SK-N-SH treated with all-trans-retinoic acid at 6 μM for 48 hours (cell line): Measurements from ENCODE around the gene GRIA2.

Experiments
- ATAC-seq: fragments of 200-7000 bp; cut with Tn5 transposase; 3 replicates; pipeline ENCODE4 v1.9.1; 2020; ENCODE audit warnings: mild to moderate bottlenecking, moderate library complexity
- BACH2 ChIP-seq: fragments of 250-450 bp; sonication (Bioruptor Pico); IDR thresholded peaks from 2 replicates; pipeline ENCODE4 v1.9.0; 2021; ENCODE audit warnings: mild to moderate bottlenecking, borderline replicate concordance
- CSDC2 ChIP-seq: fragments of 250-450 bp; sonication (Bioruptor Pico); IDR thresholded peaks from 2 replicates; pipeline ENCODE4 v1.5.0; 2020; ENCODE audit warnings: mild to moderate bottlenecking, moderate library complexity
- ESRRG ChIP-seq: fragments of 250-450 bp; sonication (Bioruptor Pico); IDR thresholded peaks from 2 replicates; pipeline ENCODE4 v1.6.1; 2021; ENCODE audit warnings: mild to moderate bottlenecking
- GLIS3 ChIP-seq: fragments of 250-450 bp; sonication (Bioruptor Pico); IDR thresholded peaks from 2 replicates; pipeline ENCODE4 v1.5.0; 2020; ENCODE audit warnings: mild to moderate bottlenecking, moderate library complexity
- ISL1 ChIP-seq: fragments of 250-450 bp; sonication (Bioruptor Pico); IDR thresholded peaks from 2 replicates; pipeline ENCODE4 v2.1.2; 2022; ENCODE audit warnings: mild to moderate bottlenecking, moderate library complexity
- OSR1 ChIP-seq: fragments of 250-450 bp; sonication (Bioruptor Pico); IDR thresholded peaks from 2 replicates; pipeline ENCODE4 v1.8.0; 2022; ENCODE audit warnings: moderate library complexity, mild to moderate bottlenecking, inconsistent platforms
- POU6F1 ChIP-seq: fragments of 250-450 bp; sonication (Bioruptor Pico); IDR thresholded peaks from 2 replicates; pipeline ENCODE4 v1.8.0; 2021; ENCODE audit warnings: low read depth, mild to moderate bottlenecking, moderate library complexity, borderline replicate concordance
- PPARA ChIP-seq: fragments of 250-450 bp; sonication (Bioruptor Pico); IDR thresholded peaks from 2 replicates; pipeline ENCODE4 v1.5.0; 2020; ENCODE audit warnings: mild to moderate bottlenecking, borderline replicate concordance
- RARB ChIP-seq: fragments of 250-450 bp; sonication (Bioruptor Pico); IDR thresholded peaks from 2 replicates; pipeline ENCODE4 v1.8.0; 2021; ENCODE audit warnings: mild to moderate bottlenecking, moderate library complexity
- SNAI2 ChIP-seq: fragments of 250-450 bp; sonication (Bioruptor Pico); IDR thresholded peaks from 2 replicates; pipeline ENCODE4 v1.5.0; 2020; ENCODE audit warnings: mild to moderate bottlenecking, moderate library complexity
- TCF4 ChIP-seq: fragments of 250-450 bp; sonication (Bioruptor Pico); IDR thresholded peaks from 2 replicates; pipeline ENCODE4 v1.8.0; 2021; ENCODE audit warnings: mild to moderate bottlenecking, moderate library complexity, borderline replicate concordance
- TOX ChIP-seq: fragments of 250-450 bp; sonication (Bioruptor Pico); IDR thresholded peaks from 2 replicates; pipeline ENCODE4 v1.8.0; 2021; ENCODE audit warnings: mild to moderate bottlenecking, moderate library complexity, borderline replicate concordance
- TSHZ2 ChIP-seq: fragments of 250-450 bp; sonication (Bioruptor Pico); IDR thresholded peaks from 2 replicates; pipeline ENCODE4 v1.5.0; 2020; ENCODE audit warnings: mild to moderate bottlenecking, moderate library complexity
- ZC3H10 ChIP-seq: fragments of 250-450 bp; sonication (Bioruptor Pico); IDR thresholded peaks from 2 replicates; pipeline ENCODE4 v1.5.1; 2021; ENCODE audit warnings: mild to moderate bottlenecking, moderate library complexity
- ZFP3 ChIP-seq: fragments of 250-450 bp; sonication (Bioruptor Pico); IDR thresholded peaks from 2 replicates; pipeline ENCODE4 v1.5.0; 2020; ENCODE audit warnings: mild to moderate bottlenecking, moderate library complexity
- ZFP30 ChIP-seq: fragments of 450-650 bp; formaldehyde crosslinking; IDR thresholded peaks from 2 replicates; pipeline ENCODE4 v1.5.0; 2022; ENCODE audit warnings: mild to moderate bottlenecking, moderate library complexity
- ZNF565 ChIP-seq: fragments of 450-650 bp; formaldehyde crosslinking; conservative IDR thresholded peaks from 2 replicates; pipeline ENCODE4 v1.5.0; 2020; ENCODE audit warnings: low read depth, mild to moderate bottlenecking, moderate library complexity
- ZNF70 ChIP-seq: fragments of 450-650 bp; formaldehyde crosslinking; IDR thresholded peaks from 2 replicates; pipeline ENCODE4 v1.5.0; 2020; ENCODE audit warnings: mild to moderate bottlenecking, moderate library complexity
- ZNF8 ChIP-seq: fragments of 450-650 bp; formaldehyde crosslinking; IDR thresholded peaks from 2 replicates; pipeline ENCODE4 v1.5.0; 2020; ENCODE audit warnings: mild to moderate bottlenecking, moderate library complexity
- TF ChIP-seq, protein P1 (sequence below): fragments of 250-450 bp; sonication (Bioruptor Pico); IDR thresholded peaks from 2 replicates; pipeline ENCODE4 v1.8.0; 2020; ENCODE audit warnings: mild to moderate bottlenecking, moderate library complexity, borderline replicate concordance
- TF ChIP-seq, protein P2 (sequence below): fragments of 250-450 bp; sonication (Bioruptor Pico); IDR thresholded peaks from 2 replicates; pipeline ENCODE4 v1.5.1; 2020; ENCODE audit warnings: low read depth, mild to moderate bottlenecking, moderate library complexity
- TF ChIP-seq, protein P3 (sequence below): fragments of 250-450 bp; sonication (Bioruptor Pico); IDR thresholded peaks from 2 replicates; pipeline ENCODE4 v1.5.1; 2021; ENCODE audit warnings: mild to moderate bottlenecking, moderate library complexity

GRIA2 gene

DNA sequence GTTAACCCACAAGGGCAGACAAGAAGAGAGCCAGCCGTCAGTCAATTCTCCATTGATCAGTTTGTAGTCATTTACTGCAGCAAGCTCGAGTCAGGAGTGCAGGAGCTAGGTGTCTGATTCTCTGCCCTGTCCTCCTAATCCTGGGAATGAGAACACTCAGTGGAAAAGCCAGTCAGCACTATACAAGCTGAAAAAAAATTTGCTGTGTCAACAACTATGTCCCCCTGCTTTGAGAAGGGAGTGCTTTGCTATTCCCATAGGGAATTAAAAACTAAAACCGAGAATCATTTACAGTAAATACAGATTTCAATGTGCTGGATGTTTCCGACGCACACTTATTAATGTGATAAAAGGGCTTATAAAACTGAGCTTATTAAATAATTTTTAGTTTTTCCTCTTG, 84.2 kb downstream of the GRIA2 start:
- TF ChIP-seq CSDC2 = no peak
- TF ChIP-seq, protein P1, sequence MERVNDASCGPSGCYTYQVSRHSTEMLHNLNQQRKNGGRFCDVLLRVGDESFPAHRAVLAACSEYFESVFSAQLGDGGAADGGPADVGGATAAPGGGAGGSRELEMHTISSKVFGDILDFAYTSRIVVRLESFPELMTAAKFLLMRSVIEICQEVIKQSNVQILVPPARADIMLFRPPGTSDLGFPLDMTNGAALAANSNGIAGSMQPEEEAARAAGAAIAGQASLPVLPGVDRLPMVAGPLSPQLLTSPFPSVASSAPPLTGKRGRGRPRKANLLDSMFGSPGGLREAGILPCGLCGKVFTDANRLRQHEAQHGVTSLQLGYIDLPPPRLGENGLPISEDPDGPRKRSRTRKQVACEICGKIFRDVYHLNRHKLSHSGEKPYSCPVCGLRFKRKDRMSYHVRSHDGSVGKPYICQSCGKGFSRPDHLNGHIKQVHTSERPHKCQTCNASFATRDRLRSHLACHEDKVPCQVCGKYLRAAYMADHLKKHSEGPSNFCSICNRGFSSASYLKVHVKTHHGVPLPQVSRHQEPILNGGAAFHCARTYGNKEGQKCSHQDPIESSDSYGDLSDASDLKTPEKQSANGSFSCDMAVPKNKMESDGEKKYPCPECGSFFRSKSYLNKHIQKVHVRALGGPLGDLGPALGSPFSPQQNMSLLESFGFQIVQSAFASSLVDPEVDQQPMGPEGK = no peak
- no peak for TF ChIP-seq ZFP3 (CRISPR knock-in tag)
- TF ChIP-seq, protein P2, sequence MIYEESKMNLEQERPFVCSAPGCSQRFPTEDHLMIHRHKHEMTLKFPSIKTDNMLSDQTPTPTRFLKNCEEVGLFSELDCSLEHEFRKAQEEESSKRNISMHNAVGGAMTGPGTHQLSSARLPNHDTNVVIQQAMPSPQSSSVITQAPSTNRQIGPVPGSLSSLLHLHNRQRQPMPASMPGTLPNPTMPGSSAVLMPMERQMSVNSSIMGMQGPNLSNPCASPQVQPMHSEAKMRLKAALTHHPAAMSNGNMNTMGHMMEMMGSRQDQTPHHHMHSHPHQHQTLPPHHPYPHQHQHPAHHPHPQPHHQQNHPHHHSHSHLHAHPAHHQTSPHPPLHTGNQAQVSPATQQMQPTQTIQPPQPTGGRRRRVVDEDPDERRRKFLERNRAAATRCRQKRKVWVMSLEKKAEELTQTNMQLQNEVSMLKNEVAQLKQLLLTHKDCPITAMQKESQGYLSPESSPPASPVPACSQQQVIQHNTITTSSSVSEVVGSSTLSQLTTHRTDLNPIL (CRISPR knock-in tag) = no peak
- no peak for TF ChIP-seq POU6F1 (CRISPR knock-in tag)
- TF ChIP-seq TSHZ2 = no peak
- no peak for TF ChIP-seq BACH2
- no peak for TF ChIP-seq TOX (CRISPR knock-in tag)
- TF ChIP-seq PPARA (CRISPR knock-in tag) = no peak
- TF ChIP-seq, protein P3, sequence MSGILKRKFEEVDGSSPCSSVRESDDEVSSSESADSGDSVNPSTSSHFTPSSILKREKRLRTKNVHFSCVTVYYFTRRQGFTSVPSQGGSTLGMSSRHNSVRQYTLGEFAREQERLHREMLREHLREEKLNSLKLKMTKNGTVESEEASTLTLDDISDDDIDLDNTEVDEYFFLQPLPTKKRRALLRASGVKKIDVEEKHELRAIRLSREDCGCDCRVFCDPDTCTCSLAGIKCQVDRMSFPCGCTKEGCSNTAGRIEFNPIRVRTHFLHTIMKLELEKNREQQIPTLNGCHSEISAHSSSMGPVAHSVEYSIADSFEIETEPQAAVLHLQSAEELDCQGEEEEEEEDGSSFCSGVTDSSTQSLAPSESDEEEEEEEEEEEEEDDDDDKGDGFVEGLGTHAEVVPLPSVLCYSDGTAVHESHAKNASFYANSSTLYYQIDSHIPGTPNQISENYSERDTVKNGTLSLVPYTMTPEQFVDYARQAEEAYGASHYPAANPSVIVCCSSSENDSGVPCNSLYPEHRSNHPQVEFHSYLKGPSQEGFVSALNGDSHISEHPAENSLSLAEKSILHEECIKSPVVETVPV (CRISPR knock-in tag) = no peak
- no peak for TF ChIP-seq ZNF70 (CRISPR knock-in tag)
- no peak for TF ChIP-seq ZNF8 (CRISPR knock-in tag)
- TF ChIP-seq ESRRG (CRISPR knock-in tag) = no peak
- no peak for TF ChIP-seq ISL1 (CRISPR knock-in tag)
- no peak for TF ChIP-seq ZC3H10
- TF ChIP-seq RARB (CRISPR knock-in tag) = no peak
- TF ChIP-seq ZFP30 (CRISPR knock-in tag) = no peak
- no peak for TF ChIP-seq GLIS3
- ATAC-seq = no peak

DNA sequence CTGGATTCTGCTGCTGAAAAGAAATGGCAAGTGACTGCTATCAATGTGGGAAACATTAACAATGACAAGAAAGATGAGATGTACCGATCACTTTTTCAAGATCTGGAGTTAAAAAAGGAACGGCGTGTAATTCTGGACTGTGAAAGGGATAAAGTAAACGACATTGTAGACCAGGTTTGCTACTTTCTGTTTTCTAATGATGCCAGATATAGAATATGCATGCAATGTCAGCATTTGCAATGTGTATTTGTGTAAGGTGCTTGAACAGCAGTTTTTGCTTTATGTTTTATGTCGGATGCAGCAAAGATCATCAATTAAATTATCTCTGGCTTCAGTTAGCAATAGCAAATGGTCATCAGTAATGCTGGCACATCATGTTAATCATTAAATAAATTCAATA, 92.2 kb downstream of the GRIA2 start:
- no peak for ATAC-seq
- TF ChIP-seq ZNF565 (no peak), CSDC2 (no peak), SNAI2 (CRISPR knock-in tag) (no peak), TOX (CRISPR knock-in tag) (no peak), ZC3H10 (no peak), OSR1 (CRISPR knock-in tag) (no peak), ZNF8 (CRISPR knock-in tag) (no peak), RARB (CRISPR knock-in tag) (no peak), ZFP30 (CRISPR knock-in tag) (no peak), TCF4 (CRISPR knock-in tag) (no peak)
- TF ChIP-seq, protein P2 (CRISPR knock-in tag) = no peak

DNA sequence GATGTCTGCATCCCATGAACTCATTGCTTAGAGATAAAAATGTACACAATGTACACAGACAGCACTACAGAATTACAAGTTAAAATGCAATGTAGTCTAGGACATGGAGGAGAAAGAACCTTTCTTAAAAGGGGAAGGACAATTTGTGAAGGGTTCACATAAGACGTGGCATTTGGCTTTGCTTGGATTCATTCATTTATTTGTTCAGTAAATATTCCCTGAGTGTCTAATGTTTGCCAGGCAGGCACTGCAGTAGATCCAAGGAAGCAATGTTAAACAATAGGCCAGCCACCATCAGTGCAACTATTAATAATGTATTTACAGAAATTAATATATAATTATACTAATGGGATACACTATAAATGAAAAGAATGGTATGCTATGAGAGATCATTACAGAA, 94.4 kb downstream of the GRIA2 start:
- TF ChIP-seq BACH2 (no peak), OSR1 (CRISPR knock-in tag) (no peak), POU6F1 (CRISPR knock-in tag) (no peak), RARB (CRISPR knock-in tag) (no peak)
- TF ChIP-seq, all 23 proteins: peak for 0

More for the DNA sequence above, 94.4 kb downstream of the GRIA2 start:
- no peak for ATAC-seq
